Urinary bladder (tissue), 4 donors: Measurements from ENCODE around the gene NAALADL2. TPM values are rescaled to one million over a fixed set of nuclear protein-coding genes. Genes with fewer than 3 reads are reported as not detected.
"Not testable (repeated sequence)": the region's sequence is repeated elsewhere in the genome, so short reads cannot be mapped to it uniquely, and the experiment has no call there.

Experiments used
- DNase-seq: peaks from one replicate; pipeline ENCODE4 v3.0.0-alpha.2; 2015; ENCODE audit errors: extremely low spot score
- H3K27ac ChIP-seq: one replicate; pipeline ENCODE4 v1.5.1; 2013; ENCODE audit warnings: low read depth, mild to moderate bottlenecking, moderate library complexity
- H3K36me3 ChIP-seq: one replicate; pipeline ENCODE4 v1.6.1; 2013; ENCODE audit warnings: mild to moderate bottlenecking, moderate library complexity; ENCODE audit not compliant: insufficient read depth
- H3K4me1 ChIP-seq: one replicate; pipeline ENCODE4 v1.6.1; 2013; ENCODE audit warnings: mild to moderate bottlenecking, moderate library complexity; ENCODE audit not compliant: insufficient read depth
- H3K4me3 ChIP-seq: one replicate; pipeline ENCODE4 v1.5.1; 2013; ENCODE audit warnings: low read depth, low read length
- WGBS: extraction: QIAGEN DNeasy Blood & Tissue Kit; methylation state at CpG from one replicate; pipeline ENCODE4 v1.1.7; 2013; 5-methylcytosine and 5-hydroxymethylcytosine counted together
- polyA plus RNA-seq: library from polyadenylated mRNA; stranded (reverse); fragments of 200-250 nt; gene quantifications from one replicate; pipeline ENCODE4 v1.2.3, GENCODE V29; 2013
- total RNA-seq: library from RNA; depleted of rRNA; stranded (reverse); fragments of >200 nt; gene quantifications from one replicate; pipeline ENCODE4 v1.2.3, GENCODE V29; 2014
- donor health status: healthy with polysubstance abuse.
- donor health status: healthy.

Gene NAALADL2
- total and polyA plus RNA-seq, 2 donors, result 4.2 to 77.5 TPM

DNA sequence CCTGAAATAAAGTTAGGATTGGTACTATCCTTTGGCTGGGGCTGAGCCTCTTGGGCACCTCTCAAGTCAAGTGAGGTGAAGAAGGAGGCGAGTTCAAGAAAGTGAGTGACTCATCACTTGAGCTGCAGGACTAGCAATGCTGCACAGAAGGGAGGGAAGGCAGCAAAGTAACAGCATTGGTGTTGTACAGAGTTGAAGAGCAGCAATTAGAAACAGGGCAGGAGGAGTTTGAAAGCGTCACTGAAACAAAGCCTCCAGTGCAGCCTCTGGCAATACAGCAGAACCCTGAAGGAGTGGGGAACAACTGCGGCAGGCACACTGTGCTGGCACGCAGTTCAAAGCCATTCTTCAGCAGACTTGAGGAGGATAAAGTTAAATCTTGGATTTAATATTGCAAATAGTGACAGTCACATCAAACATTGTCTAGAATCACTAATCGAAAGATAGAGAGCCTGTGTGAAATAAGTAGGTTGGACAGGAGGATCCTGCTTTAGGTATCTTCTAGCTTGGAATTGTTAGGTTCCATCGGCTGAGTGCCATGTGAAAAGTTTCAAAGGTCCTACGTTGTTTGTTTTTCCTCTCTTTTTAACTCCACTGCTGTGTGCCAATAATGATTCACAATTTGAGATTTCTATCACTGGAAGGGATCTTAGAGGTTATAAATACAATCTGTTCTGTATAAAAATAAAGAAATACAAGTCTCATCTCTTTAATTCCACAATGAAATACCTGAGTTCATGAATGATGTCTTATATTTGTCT, 479.8 kb downstream of the NAALADL2 start:
- Histone ChIP-seq H3K36me3 (no peaks in the 10 kb centered on the region), H3K4me1 (no peaks in the 10 kb centered on the region), H3K27ac (no peak overlapping the region), H3K4me3 (no peak overlapping the region)
- 55% methylated on average over 7 of the region's 7 CpGs for WGBS
- DNase-seq, result peak; percentile 11

DNA sequence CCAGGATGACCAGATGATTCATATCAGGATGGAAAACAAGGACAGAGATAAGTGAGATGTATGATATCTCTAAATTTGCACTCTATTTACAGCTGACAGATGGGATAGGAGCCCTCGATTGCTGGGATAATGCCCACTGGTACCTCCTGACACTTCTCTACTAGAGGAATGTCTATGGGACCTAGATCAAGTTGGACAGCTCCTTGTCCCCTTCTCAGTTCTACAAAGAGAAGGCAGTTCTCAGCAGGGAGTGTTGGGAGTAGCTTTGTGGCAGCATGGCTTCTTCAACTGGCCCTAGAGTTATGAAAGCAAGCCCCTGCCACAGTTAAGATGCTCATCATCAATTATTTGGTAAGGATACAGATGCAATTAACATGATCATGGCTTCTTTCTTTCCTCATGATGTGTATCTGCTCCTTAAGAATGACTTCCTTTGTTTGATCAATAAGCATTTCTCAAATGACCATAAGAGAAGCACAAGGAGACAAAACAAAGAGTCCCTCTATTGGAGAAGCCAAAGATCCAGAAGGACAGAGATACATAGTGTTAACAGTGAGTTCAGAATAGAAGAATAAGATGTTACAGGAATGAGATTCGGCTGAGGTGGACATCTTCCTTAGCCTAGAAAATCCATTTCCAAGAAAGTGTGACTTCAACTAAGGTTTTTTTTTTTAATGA, 481.3 kb downstream of the NAALADL2 start:
- H3K27ac ChIP-seq, result no peak overlapping the region
- 82% methylated on average over 2 of the region's 2 CpGs for WGBS

DNA sequence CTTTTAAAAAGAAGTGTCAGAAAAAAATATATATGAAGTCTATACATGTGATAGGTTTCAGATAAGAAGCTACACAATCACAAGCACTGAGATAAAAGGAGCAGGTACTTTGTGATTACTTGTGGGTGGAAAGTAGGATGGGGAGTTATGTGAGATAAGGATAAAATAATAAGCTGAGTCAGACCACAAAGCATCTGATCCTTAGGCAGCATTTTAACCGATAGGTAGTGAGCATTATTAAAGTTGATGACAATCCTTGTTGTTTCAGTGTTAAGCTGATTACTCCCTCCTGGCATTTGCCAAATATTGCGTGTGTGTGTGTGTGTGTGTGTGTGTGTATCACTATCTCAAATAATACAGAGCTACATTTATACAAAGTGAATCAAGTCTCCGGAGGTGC, 483.1 kb downstream of the NAALADL2 start:
- no peak for DNase-seq
- Histone ChIP-seq H3K4me1 (no peaks in the 10 kb centered on the region), H3K36me3 (no peaks in the 10 kb centered on the region), H3K27ac (no peak overlapping the region), H3K4me3 (no peak overlapping the region)
- WGBS, result 80% methylated on average over 3 of the region's 3 CpGs

More for the DNA sequence above, 481.3 kb downstream of the NAALADL2 start:
- DNase-seq, result no peak
- Histone ChIP-seq H3K36me3 (no peaks in the 10 kb centered on the region), H3K4me3 (no peak overlapping the region), H3K4me1 (no peaks in the 10 kb centered on the region)

DNA sequence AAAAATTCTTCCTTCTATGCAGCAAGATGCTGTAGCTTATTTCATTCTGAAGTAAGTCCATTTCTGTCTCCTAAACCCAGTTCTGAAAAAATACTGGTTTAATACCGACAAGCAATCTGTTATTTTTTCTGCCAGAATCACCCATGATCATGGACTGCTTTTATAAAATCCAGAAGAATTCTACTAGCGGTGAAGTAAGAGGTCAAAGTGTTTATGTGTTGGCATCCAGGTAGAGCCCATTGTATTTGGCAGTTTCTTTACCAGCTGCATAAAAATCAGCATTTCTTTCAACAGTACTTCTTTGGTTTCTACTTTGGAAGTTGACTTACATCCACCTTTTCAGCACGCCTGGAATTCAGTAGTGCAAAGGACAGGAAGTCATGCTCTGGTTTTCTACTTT, 484.8 kb downstream of the NAALADL2 start:
- no peak for DNase-seq
- no peak overlapping the region for H3K27ac ChIP-seq
- no peaks in the 10 kb centered on the region for H3K4me1 ChIP-seq
- H3K4me3 ChIP-seq, result no peak overlapping the region
- WGBS, result 66% methylated on average over 3 of the region's 3 CpGs
- H3K36me3 ChIP-seq, result no peaks in the 10 kb centered on the region

DNA sequence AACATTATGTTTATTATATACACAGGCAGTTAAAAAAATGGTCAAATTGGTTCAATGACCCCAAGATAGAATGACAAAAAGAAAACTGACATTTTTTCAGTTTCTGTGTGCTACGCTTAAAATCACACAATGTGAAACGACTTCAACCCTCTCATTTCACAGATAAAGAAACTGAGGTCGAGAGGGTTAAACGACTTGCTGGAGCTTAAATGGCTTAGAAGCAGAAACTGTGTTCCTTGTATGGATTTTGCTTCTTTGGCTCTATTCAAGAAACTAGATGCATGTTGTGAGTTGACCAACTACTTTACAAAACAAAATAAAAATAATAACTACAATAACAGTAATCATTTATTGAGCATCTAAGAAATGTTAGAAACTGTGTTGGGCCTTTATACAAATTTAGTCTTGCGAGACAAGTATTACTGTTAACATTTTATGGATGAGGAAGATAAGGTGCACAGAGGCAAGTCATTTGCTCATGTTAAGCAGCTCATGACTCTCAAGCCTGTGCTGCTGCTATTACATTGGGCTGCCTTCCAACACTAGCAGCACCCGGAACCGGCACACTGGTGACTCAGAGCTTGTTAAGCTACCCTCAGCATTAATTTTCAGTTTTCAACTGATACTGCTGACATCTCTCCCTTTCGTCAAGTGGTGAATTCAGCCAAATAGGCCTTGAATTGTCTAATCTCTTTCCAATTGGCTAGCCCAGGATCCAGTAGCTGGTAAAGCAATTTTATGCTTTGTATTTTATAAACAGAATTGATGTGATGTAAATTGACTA, 487.6 kb downstream of the NAALADL2 start:
- 57% methylated on average over 8 of the region's 8 CpGs for WGBS
- Histone ChIP-seq H3K4me3 (no peak overlapping the region), H3K4me1 (no peaks in the 10 kb centered on the region), H3K36me3 (no peaks in the 10 kb centered on the region), H3K27ac (no peak overlapping the region)
- no peak for DNase-seq

DNA sequence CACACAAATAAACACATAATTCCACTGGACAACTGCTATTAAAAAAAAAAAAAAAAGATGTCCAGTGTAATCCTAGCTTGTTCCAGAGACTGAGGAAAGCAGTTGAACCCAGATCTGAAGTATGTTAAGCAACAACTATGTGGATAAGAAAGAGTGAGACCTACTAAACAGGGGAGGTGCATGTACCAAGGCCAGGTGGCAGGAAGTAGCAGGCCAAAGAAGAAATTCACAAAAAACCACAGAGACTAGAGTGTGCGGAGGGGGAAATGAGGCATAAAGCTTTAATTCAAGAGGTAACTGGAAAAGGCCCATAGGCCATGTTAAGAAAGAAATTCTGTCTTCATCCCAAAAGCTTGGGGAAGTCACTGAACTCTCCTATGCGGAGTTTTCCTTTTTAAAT, 490.0 kb downstream of the NAALADL2 start:
- 93% methylated on average over 2 of the region's 2 CpGs for WGBS
- Histone ChIP-seq H3K4me1 (no peaks in the 10 kb centered on the region), H3K27ac (no peak overlapping the region), H3K4me3 (no peak overlapping the region), H3K36me3 (no peaks in the 10 kb centered on the region)
- no peak for DNase-seq

DNA sequence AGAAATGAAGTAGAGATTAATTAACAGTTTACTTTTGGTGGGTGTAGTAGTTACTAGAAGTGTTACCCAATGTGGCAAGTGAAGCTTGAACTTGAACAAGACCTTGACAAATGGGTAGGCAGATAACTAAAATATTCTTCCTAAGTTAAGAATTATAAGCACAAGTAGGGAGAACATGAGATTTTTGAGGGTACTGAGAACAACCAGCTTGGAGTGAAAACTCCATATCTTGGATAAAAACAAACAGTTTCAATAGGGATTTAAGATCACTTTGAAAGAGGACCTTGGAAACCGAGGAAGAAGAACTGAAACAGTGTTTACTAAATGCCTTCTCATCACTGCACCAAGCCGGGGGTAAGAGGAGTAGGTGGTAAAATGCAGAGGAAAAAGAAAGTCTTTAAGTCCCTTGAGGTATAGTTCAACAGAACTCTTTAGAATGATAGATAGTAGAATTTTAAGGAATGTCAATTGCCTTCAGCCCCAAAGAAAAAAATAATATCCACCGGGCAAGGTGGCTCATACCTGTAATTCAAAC, 496.7 kb downstream of the NAALADL2 start:
- Histone ChIP-seq H3K36me3 (no peaks in the 10 kb centered on the region), H3K4me3 (no peak overlapping the region), H3K4me1 (no peaks in the 10 kb centered on the region), H3K27ac (no peak overlapping the region)
- DNase-seq, result no peak
- 89% methylated on average over 3 of the region's 3 CpGs for WGBS

DNA sequence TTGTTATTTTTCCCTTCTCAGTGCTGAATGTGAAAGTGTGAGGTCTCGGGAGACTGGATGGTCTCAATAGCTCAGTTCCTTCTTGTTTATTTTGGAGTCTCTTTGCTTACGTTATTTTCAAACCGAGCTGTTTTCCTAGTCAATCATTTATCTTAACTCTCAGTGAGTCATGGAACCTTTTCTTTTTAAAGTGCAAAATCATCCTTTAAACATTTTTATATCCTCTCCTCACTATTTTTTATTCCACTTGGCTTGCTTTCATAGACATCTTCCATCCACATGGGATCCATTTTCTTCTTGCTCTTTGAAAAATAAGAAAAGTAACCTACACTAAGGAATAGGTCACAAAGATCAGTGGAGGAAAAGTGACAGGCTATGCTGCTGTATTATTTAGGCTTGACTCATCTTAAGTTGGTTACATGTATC, 497.8 kb downstream of the NAALADL2 start:
- WGBS, result 73% methylated on average over 3 of the region's 3 CpGs
- Histone ChIP-seq H3K27ac (no peak overlapping the region), H3K4me1 (no peaks in the 10 kb centered on the region), H3K36me3 (no peaks in the 10 kb centered on the region), H3K4me3 (no peak overlapping the region)
- DNase-seq, result no peak

DNA sequence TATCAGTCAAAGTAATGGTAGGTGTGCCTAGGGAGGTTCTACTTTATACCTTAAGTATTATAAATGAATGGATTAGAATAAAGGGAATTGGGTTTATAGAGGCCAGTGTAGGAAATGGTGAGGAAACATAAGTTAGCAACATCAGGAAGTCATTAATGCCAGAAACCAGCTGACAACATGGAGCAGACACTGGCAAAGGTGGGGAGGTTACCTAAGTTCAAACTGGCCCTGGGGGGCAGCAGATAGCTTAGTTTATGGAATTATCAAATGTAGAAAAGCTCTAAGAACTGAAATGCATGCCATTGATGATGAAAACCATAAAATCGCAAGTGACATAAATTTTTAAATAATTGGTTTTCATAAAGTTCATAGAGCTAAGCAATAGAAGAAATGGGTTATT, 498.6 kb downstream of the NAALADL2 start:
- no peaks in the 10 kb centered on the region for H3K4me1 ChIP-seq
- no peak for DNase-seq
- 94% methylated on average over 1 of the region's 1 CpG for WGBS
- H3K36me3 ChIP-seq, result no peaks in the 10 kb centered on the region
- H3K27ac ChIP-seq, result no peak overlapping the region
- no peak overlapping the region for H3K4me3 ChIP-seq

DNA sequence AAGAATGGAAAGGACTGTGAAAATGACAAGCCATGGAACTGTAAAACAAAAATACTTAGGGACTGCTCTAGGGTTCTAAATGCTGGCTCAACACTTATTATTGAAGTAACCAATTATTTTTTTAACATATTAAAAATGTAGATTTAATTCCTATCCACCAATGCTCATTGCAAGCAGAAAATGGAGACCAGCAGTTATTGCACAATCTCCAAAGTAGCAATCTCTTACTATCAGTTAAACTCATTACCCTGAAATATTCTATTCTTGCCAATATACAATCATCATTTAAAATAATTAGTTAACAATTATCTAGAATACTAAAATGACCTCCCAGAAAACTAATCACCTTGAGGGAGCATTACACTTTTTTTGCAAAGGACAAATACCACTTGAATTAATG, 499.8 kb downstream of the NAALADL2 start:
- Histone ChIP-seq H3K36me3 (no peaks in the 10 kb centered on the region), H3K4me1 (no peaks in the 10 kb centered on the region), H3K27ac (no peak overlapping the region), H3K4me3 (no peak overlapping the region)
- no peak for DNase-seq

DNA sequence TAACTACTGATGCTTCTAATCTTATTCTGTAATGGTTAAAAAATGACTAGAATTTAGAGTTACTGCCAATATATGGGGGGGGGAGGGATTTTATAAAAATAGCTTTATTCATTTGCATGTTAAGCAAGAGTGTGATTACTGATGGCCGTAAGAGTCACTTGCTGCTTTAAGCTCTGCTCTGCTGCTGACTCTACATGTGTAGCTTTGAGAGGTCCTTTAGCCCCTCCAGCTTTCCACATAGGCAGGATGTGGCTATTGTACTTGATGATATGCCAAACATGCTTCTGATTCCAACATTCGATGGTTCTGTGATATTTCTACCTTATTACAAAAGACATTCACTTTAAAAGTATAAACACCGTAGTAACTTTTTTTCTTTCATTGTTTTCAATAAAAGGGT, 511.3 kb downstream of the NAALADL2 start:
- DNase-seq, H3K36me3 ChIP-seq, H3K4me1 ChIP-seq, H3K4me3 ChIP-seq, H3K27ac ChIP-seq: not testable (repeated sequence)
- 42% methylated on average over 3 of the region's 3 CpGs for WGBS

DNA sequence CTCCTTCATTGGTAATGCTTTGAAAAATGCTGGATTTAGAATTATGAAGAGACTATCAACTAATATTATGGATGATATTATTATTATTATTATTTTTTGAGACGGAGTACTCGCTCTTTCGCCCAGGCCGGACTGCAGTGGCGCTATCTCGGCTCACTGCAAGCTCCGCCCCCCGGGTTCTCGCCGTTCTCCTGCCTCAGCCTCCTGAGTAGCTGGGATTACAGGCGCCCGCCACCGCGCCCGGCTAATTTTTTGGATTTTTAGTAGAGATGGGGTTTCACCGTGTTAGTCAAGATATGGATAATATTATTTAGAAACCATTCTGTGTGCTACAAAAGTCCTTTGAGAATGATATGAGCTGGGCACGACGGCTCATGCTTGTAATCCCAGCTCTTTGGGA, 512.1 kb downstream of the NAALADL2 start:
- 97% methylated on average over 18 of the region's 18 CpGs for WGBS
- not testable (repeated sequence) for DNase-seq, H3K27ac ChIP-seq, H3K4me1 ChIP-seq, H3K4me3 ChIP-seq, H3K36me3 ChIP-seq

DNA sequence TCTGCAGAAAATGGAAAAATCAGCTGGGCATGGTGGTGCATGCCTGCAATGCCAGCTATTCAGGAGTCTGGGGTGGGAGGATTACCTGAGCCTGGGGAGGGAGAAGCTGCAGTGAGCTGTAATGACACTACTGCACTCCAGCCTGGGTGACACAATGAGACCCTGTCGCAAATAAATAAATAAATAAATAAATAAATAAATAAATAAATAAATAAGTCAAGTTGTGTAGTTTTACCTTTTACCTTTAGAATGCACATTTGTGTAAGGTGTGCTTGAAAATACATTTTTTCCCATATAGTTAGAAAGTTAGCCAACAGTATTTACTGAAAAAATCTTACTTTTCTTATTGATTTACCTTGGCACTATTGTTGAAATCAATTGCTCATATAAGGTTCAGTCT, 515.6 kb downstream of the NAALADL2 start:
- no peak for DNase-seq
- WGBS, result 95% methylated on average over 1 of the region's 1 CpG
- no peak overlapping the region for H3K27ac ChIP-seq
- no peak overlapping the region for H3K4me3 ChIP-seq
- no peaks in the 10 kb centered on the region for H3K36me3 ChIP-seq
- no peaks in the 10 kb centered on the region for H3K4me1 ChIP-seq
